H9 (cell line): ENCODE data around the gene PAMR1. TPM values are rescaled to one million over a fixed set of nuclear protein-coding genes. Genes with fewer than 3 reads are reported as not detected.

Source experiments
- DNase-seq: peaks from one replicate; pipeline ENCODE4 v3.0.0-alpha.2; 2017
- H2AFZ ChIP-seq: one replicate; pipeline ENCODE4 v1.6.1; 2013; ENCODE audit warnings: mild to moderate bottlenecking, low read length, control low read depth, moderate library complexity
- H2AK5ac ChIP-seq: 2 replicates; pipeline ENCODE4 v1.6.1; 2013; ENCODE audit warnings: low read length, control low read depth, mixed read lengths; ENCODE audit not compliant: insufficient read length
- H2BK120ac ChIP-seq: one replicate; pipeline ENCODE4 v1.6.1; 2013; ENCODE audit warnings: low read depth, mild to moderate bottlenecking, low read length, control low read depth, inconsistent platforms; ENCODE audit not compliant: poor library complexity, severe bottlenecking
- H2BK12ac ChIP-seq: 2 replicates; pipeline ENCODE4 v1.6.1; 2013; ENCODE audit warnings: low read length, control low read depth, mixed read lengths, low read depth; ENCODE audit not compliant: insufficient read length
- H2BK15ac ChIP-seq: 2 replicates; pipeline ENCODE4 v1.6.1; 2013; ENCODE audit warnings: low read depth, low read length, control low read depth
- H2BK20ac ChIP-seq: one replicate; pipeline ENCODE4 v1.6.1; 2013; ENCODE audit warnings: low read depth, mild to moderate bottlenecking, low read length, control low read depth, inconsistent platforms; ENCODE audit not compliant: poor library complexity, severe bottlenecking
- H2BK5ac ChIP-seq: 2 replicates; pipeline ENCODE4 v1.6.1; 2013; ENCODE audit warnings: low read length, control low read depth, mixed read lengths; ENCODE audit not compliant: insufficient read length
- H3K14ac ChIP-seq: 2 replicates; pipeline ENCODE4 v1.6.1; 2013; ENCODE audit warnings: low read length, control low read depth; ENCODE audit not compliant: insufficient read depth
- H3K18ac ChIP-seq: 2 replicates; pipeline ENCODE4 v1.6.1; 2013; ENCODE audit warnings: low read depth, mild to moderate bottlenecking, mixed read lengths, low read length, control low read depth; ENCODE audit not compliant: insufficient read length
- H3K23ac ChIP-seq: 2 replicates; pipeline ENCODE4 v1.6.1; 2013; ENCODE audit warnings: low read length, control low read depth, mixed read lengths, low read depth; ENCODE audit not compliant: insufficient read length
- H3K23me2 ChIP-seq: 2 replicates; pipeline ENCODE4 v1.6.1; 2013; ENCODE audit warnings: low read depth, mild to moderate bottlenecking, mixed read lengths, low read length, control low read depth; ENCODE audit not compliant: insufficient read length, poor library complexity, severe bottlenecking
- H3K27ac ChIP-seq: 2 replicates; pipeline ENCODE4 v1.5.1; 2013; ENCODE audit warnings: low read length, control low read depth, mixed read lengths, low read depth; ENCODE audit not compliant: insufficient read length
- H3K27me3 ChIP-seq: 2 replicates; pipeline ENCODE4 v1.6.1; 2013; ENCODE audit warnings: low read length, control low read depth, inconsistent platforms; ENCODE audit not compliant: insufficient read depth
- H3K4ac ChIP-seq: 2 replicates; pipeline ENCODE4 v1.6.1; 2013; ENCODE audit warnings: low read depth, mild to moderate bottlenecking, control low read depth, inconsistent platforms, low read length, moderate library complexity
- H3K4me1 ChIP-seq: 2 replicates; pipeline ENCODE4 v1.6.1; 2013; ENCODE audit warnings: low read length, control low read depth, inconsistent platforms; ENCODE audit not compliant: insufficient read depth
- H3K4me2 ChIP-seq: 2 replicates; pipeline ENCODE4 v1.6.1; 2013; ENCODE audit warnings: low read length, control low read depth, mixed read lengths; ENCODE audit not compliant: insufficient read length, insufficient read depth
- H3K56ac ChIP-seq: 2 replicates; pipeline ENCODE4 v1.6.1; 2013; ENCODE audit warnings: low read depth, mild to moderate bottlenecking, mixed read lengths, low read length, control low read depth; ENCODE audit not compliant: insufficient read length
- H3K79me1 ChIP-seq: 2 replicates; pipeline ENCODE4 v1.6.1; 2013; ENCODE audit warnings: low read depth, mild to moderate bottlenecking, moderate library complexity, low read length, control low read depth, inconsistent platforms; ENCODE audit not compliant: insufficient read depth, poor library complexity, severe bottlenecking
- H3K79me2 ChIP-seq: 2 replicates; pipeline ENCODE4 v1.6.1; 2013; ENCODE audit warnings: low read length, control low read depth, inconsistent platforms; ENCODE audit not compliant: insufficient read depth
- H3K9ac ChIP-seq: 2 replicates; pipeline ENCODE4 v1.6.1; 2013; ENCODE audit warnings: low read length, control low read depth, mixed read lengths; ENCODE audit not compliant: insufficient read length; ENCODE audit errors: extremely low read depth
- H3K9me3 ChIP-seq: one replicate; pipeline ENCODE4 v1.6.1; 2013; ENCODE audit warnings: low read depth, low read length, inconsistent platforms; ENCODE audit not compliant: control insufficient read depth
- H3T11ph ChIP-seq: one replicate; pipeline ENCODE4 v1.6.1; 2013; ENCODE audit warnings: mild to moderate bottlenecking, low read length, control low read depth, inconsistent platforms
- H4K20me1 ChIP-seq: one replicate; pipeline ENCODE4 v1.6.1; 2013; ENCODE audit not compliant: control insufficient read depth, insufficient read length, insufficient read depth
- H4K5ac ChIP-seq: 2 replicates; pipeline ENCODE4 v1.6.1; 2013; ENCODE audit warnings: low read depth, mild to moderate bottlenecking, mixed read lengths, low read length, control low read depth; ENCODE audit not compliant: insufficient read length
- H4K8ac ChIP-seq: replicated peaks from 2 replicates; pipeline ENCODE4 v1.6.1; 2013; ENCODE audit warnings: low read length, control low read depth, mixed read lengths, low read depth; ENCODE audit not compliant: insufficient read length
- H4K91ac ChIP-seq: 2 replicates; pipeline ENCODE4 v1.6.1; 2013; ENCODE audit warnings: low read depth, mild to moderate bottlenecking, moderate library complexity, mixed read lengths, low read length, control low read depth; ENCODE audit not compliant: insufficient read length
- H3K27ac Mint-ChIP-seq, 3 experiments: 2 replicates in 2 of 3; 3 replicates in 1 of 3; pipeline ENCODE4 v1.8.0; 2020 to 2021; ENCODE audit warnings: mixed read lengths in 3 of 3, mild to moderate bottlenecking in 1 of 3, moderate library complexity in 1 of 3
- H3K27me3 Mint-ChIP-seq: 2 replicates; pipeline ENCODE4 v1.8.0; 2021; ENCODE audit warnings: low read depth, mild to moderate bottlenecking, moderate library complexity, mixed read lengths
- H3K36me3 Mint-ChIP-seq, 3 experiments: 2 replicates in 2 of 3; 3 replicates in 1 of 3; pipeline ENCODE4 v1.8.0; 2020 to 2021; ENCODE audit warnings: low read depth in 3 of 3, mixed read lengths in 3 of 3; ENCODE audit not compliant: insufficient read depth in 1 of 3
- H3K4me1 Mint-ChIP-seq, 2 experiments: 2 replicates each; pipeline ENCODE4 v1.8.0; 2020; ENCODE audit warnings: mixed read lengths in 2 of 2
- H3K4me3 Mint-ChIP-seq, 2 experiments: 2 replicates in 1 of 2; 3 replicates in 1 of 2; pipeline ENCODE4 v1.8.0; 2020 to 2021; ENCODE audit warnings: mild to moderate bottlenecking in 2 of 2, mixed read lengths in 2 of 2, moderate library complexity in 1 of 2
- H3K9me3 Mint-ChIP-seq, 2 experiments: 2 replicates in 1 of 2; 3 replicates in 1 of 2; pipeline ENCODE4 v1.8.0; 2020; ENCODE audit warnings: mild to moderate bottlenecking in 2 of 2, mixed read lengths in 2 of 2, moderate library complexity in 1 of 2
- CTCF ChIP-seq: fragments of 200-600 bp; sonication (generic); conservative IDR thresholded peaks from 3 replicates; pipeline ENCODE4 v1.8.0; 2021; ENCODE audit warnings: antibody characterized with exemption, mild to moderate bottlenecking
- WGBS: extraction: QIAGEN DNeasy Blood & Tissue Kit; methylation state at CpG from one replicate; pipeline ENCODE4 v1.1.7; 2013; ENCODE audit warnings: missing lambda C conversion rate, low lambda C conversion rate, mixed read lengths; ENCODE audit not compliant: insufficient read length; ENCODE audit errors: extremely low coverage; 5-methylcytosine and 5-hydroxymethylcytosine counted together
- total RNA-seq: library from RNA; stranded (reverse); gene quantifications from 2 replicates; pipeline ENCODE4 v1.2.1, GENCODE V29; 2021

Gene PAMR1
- total RNA-seq, 1 experiment from 2014 or later: 2.4 TPM

- H3K27ac Mint-ChIP-seq: no peak overlapping the region
- no peak overlapping the region for H2AK5ac ChIP-seq
Measured at GRCh38 chr11:35550374-35551036, 25.1 kb upstream of the PAMR1 start.

More at GRCh38 chr11:35550374-35551036, 25.1 kb upstream of the PAMR1 start:
- H2BK12ac ChIP-seq: no peak overlapping the region
- H3K4me1 ChIP-seq: peaks cover 3% of the 10 kb centered on the region; the same call in 1 of the 2 replicates
- H3T11ph ChIP-seq: no peak overlapping the region
- H2BK20ac ChIP-seq: no peak overlapping the region
- no peak overlapping the region for H3K56ac ChIP-seq
- H4K8ac ChIP-seq: no peak overlapping the region
- peaks cover 46 to 58% of the 10 kb centered on the region in 2 experiments for H3K4me1 Mint-ChIP-seq
- H3K9ac ChIP-seq: no peak overlapping the region
- H3K27me3 Mint-ChIP-seq: peaks cover 8% of the 10 kb centered on the region
- H4K20me1 ChIP-seq: no peaks in the 10 kb centered on the region
- peaks cover 0 to 4% (median 0%) of the 10 kb centered on the region in 3 experiments; a peak in 1 of 7 replicates for H3K36me3 Mint-ChIP-seq
- TF ChIP-seq CTCF: no peak
- no peak overlapping the region for H2AFZ ChIP-seq
- H2BK5ac ChIP-seq: no peak overlapping the region
- no peak overlapping the region for H4K5ac ChIP-seq
- no peaks in the 10 kb centered on the region for H3K79me2 ChIP-seq
- H3K23me2 ChIP-seq: no peaks in the 10 kb centered on the region
- no peak overlapping the region for H3K4me3 Mint-ChIP-seq
- no peaks in the 10 kb centered on the region for H3K79me1 ChIP-seq
- no peaks in the 10 kb centered on the region for H3K9me3 ChIP-seq
- no peaks in the 10 kb centered on the region for H3K27me3 ChIP-seq
- no peak overlapping the region for H4K91ac ChIP-seq
- H3K4ac ChIP-seq: no peak overlapping the region
- H3K27ac ChIP-seq: no peak overlapping the region
- no peak overlapping the region for H2BK120ac ChIP-seq
- H3K4me2 ChIP-seq: no peak overlapping the region
- H3K14ac ChIP-seq: no peak overlapping the region
- no peak for DNase-seq
- WGBS: no CpG with 5 or more reads among the region's 3 CpGs
- H2BK15ac ChIP-seq: no peak overlapping the region
- no peak overlapping the region for H3K23ac ChIP-seq
- H3K9me3 Mint-ChIP-seq: peaks cover 0 to 2% of the 10 kb centered on the region in 2 experiments; a peak in 2 of 5 replicates
- H3K18ac ChIP-seq: no peak overlapping the region
